Uterus (tissue), 2 donors: ENCODE data around the gene MICAL3.
"Not testable (repeated sequence)": the region's sequence is repeated elsewhere in the genome, so short reads cannot be mapped to it uniquely, and the experiment has no call there.

Source experiments
- CTCF ChIP-seq, 4 experiments: fragments of 200-600 bp in 2 of 4; fragments of 450-650 bp in 2 of 4; sonication (generic) in 2 of 4; IDR thresholded peaks; one replicate each; pipeline ENCODE4 v1.5.1; 2016 to 2019; ENCODE audit warnings: antibody characterized with exemption in 4 of 4, mild to moderate bottlenecking in 2 of 4, moderate library complexity in 1 of 4
- POLR2A ChIP-seq, 2 donors: fragments of 450-650 bp; IDR thresholded peaks; one replicate each; pipeline ENCODE4 v1.6.1; 2016; ENCODE audit warnings: antibody characterized with exemption in 2 of 2, mild to moderate bottlenecking in 1 of 2, moderate library complexity in 1 of 2

DNA sequence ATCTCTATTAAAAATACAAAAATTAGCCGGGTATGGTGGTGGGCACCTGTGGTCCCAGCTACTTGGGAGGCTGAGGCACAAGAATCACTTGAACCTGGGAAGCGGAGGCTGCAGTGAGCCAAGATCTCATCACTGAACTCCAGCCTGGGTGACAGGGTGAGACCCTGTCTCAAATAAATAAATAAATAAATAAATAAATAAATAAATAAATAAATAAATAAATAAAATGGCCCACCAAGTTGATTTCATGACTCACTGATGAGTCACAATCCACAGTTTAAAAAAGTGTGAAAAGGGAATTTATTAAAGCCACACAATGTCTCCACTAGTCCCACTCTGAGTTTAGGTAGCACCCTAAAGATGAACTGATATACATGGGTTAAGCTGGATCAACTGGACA, 3.6 kb downstream of the MICAL3 start:
- TF ChIP-seq POLR2A, CTCF (IDR thresholded peaks at IDR 0.05): not testable (repeated sequence)
